ENCODE data around the gene SHOC2.

The SHOC2 gene

GRCh38 chr10:110978204-110978603 is 58.8 kb downstream of the SHOC2 start:
- no peak overlapping the region for H3K4me3 ChIP-seq (ENCODE audit: low read depth, low read length)
- DNase-seq (ENCODE audit: low read depth): no peak
- no peak for TF ChIP-seq CTCF (IDR thresholded peaks at IDR 0.05; ENCODE audit: control insufficient read depth, extremely low read depth, insufficient read depth)

GRCh38 chr10:110979611-110980010 is 60.2 kb downstream of the SHOC2 start:
- no peak overlapping the region for H3K4me3 ChIP-seq (ENCODE audit: low read depth, low read length)
- no peak for DNase-seq (ENCODE audit: low read depth)
- no peak for TF ChIP-seq CTCF (IDR thresholded peaks at IDR 0.05; ENCODE audit: control insufficient read depth, extremely low read depth, insufficient read depth)

GRCh38 chr10:110980807-110981206 is 61.4 kb downstream of the SHOC2 start:
- TF ChIP-seq CTCF (IDR thresholded peaks at IDR 0.05; ENCODE audit: control insufficient read depth, extremely low read depth, insufficient read depth): no peak
- DNase-seq (ENCODE audit: low read depth): no peak
- H3K4me3 ChIP-seq (ENCODE audit: low read depth, low read length): no peak overlapping the region

- TF ChIP-seq CTCF (IDR thresholded peaks at IDR 0.05; ENCODE audit: control insufficient read depth, extremely low read depth, insufficient read depth): no peak
- no peak overlapping the region for H3K4me3 ChIP-seq (ENCODE audit: low read depth, low read length)
Observed at GRCh38 chr10:110983466-110983865, 64.1 kb downstream of the SHOC2 start.

GRCh38 chr10:110985497-110986275 is 66.3 kb downstream of the SHOC2 start:
- TF ChIP-seq CTCF (IDR thresholded peaks at IDR 0.05; ENCODE audit: control insufficient read depth, extremely low read depth, insufficient read depth): no peak
- no peak overlapping the region for H3K4me3 ChIP-seq (ENCODE audit: low read depth, low read length)
- no peak for DNase-seq (ENCODE audit: low read depth)

More at GRCh38 chr10:110983466-110983865, 64.1 kb downstream of the SHOC2 start:
- DNase-seq (ENCODE audit: low read depth): no peak

- TF ChIP-seq CTCF (IDR thresholded peaks at IDR 0.05; ENCODE audit: control insufficient read depth, extremely low read depth, insufficient read depth): no peak
- no peak for DNase-seq (ENCODE audit: low read depth)
- no peak overlapping the region for H3K4me3 ChIP-seq (ENCODE audit: low read depth, low read length)
Observed at GRCh38 chr10:110989016-110989415, 69.6 kb downstream of the SHOC2 start.
